Liver (tissue), 9 donors: ENCODE results near the gene VEGFA. TPM values are rescaled to one million over a fixed set of nuclear protein-coding genes. Genes with fewer than 3 reads are reported as not detected.
A peak's percentile ranks its signal among the peaks of the same experiment; 100 is the strongest.

ENCODE experiments used
- DNase-seq: peaks from one replicate; pipeline ENCODE4 v3.0.0-alpha.2; 2017; ENCODE audit warnings: low spot score
- H3K27ac ChIP-seq, 2 donors: one replicate each; pipeline ENCODE4 v1.7.0; 2013; ENCODE audit warnings: inconsistent platforms in 2 of 2, low read length in 2 of 2, control low read depth in 1 of 2, low read depth in 1 of 2, mild to moderate bottlenecking in 1 of 2
- H3K27me3 ChIP-seq, 4 donors: one replicate each; pipeline versions ENCODE4 v1.6.1 to v1.7.0; 2013; ENCODE audit warnings: low read length in 3 of 4, inconsistent platforms in 1 of 4, mild to moderate bottlenecking in 1 of 4, moderate library complexity in 1 of 4; ENCODE audit not compliant: control insufficient read depth in 4 of 4, insufficient read depth in 4 of 4
- H3K36me3 ChIP-seq, 4 donors: one replicate each; pipeline versions ENCODE4 v1.6.1 to v1.7.0; 2013; ENCODE audit warnings: low read length in 3 of 4, mild to moderate bottlenecking in 3 of 4, low read depth in 1 of 4, moderate library complexity in 1 of 4; ENCODE audit not compliant: control insufficient read depth in 4 of 4, insufficient read depth in 3 of 4
- H3K4me1 ChIP-seq, 4 donors: one replicate each; pipeline versions ENCODE4 v1.6.1 to v1.7.0; 2013; ENCODE audit warnings: low read length in 3 of 4, mild to moderate bottlenecking in 3 of 4, moderate library complexity in 1 of 4; ENCODE audit not compliant: control insufficient read depth in 4 of 4, insufficient read depth in 4 of 4
- H3K4me3 ChIP-seq, 3 donors: one replicate each; pipeline versions ENCODE4 v1.6.1 to v1.7.0; 2013; ENCODE audit warnings: low read length in 3 of 3, control low read depth in 1 of 3, low read depth in 1 of 3, mild to moderate bottlenecking in 1 of 3
- H3K9ac ChIP-seq, 2 donors: one replicate each; pipeline ENCODE4 v1.7.0; 2013; ENCODE audit warnings: low read length in 2 of 2, mild to moderate bottlenecking in 2 of 2, moderate library complexity in 2 of 2, control low read depth in 1 of 2, low read depth in 1 of 2
- H3K9me3 ChIP-seq, 4 donors: one replicate each; pipeline versions ENCODE4 v1.6.1 to v1.7.0; 2013; ENCODE audit warnings: low read length in 3 of 4; ENCODE audit not compliant: control insufficient read depth in 4 of 4
- EGR1 ChIP-seq, 2 donors: IDR thresholded peaks; 2 replicates each; pipeline ENCODE4 v1.6.1; 2016 to 2018; ENCODE audit warnings: antibody characterized with exemption in 2 of 2, low read depth in 2 of 2
- FOXA1 ChIP-seq: IDR thresholded peaks from 2 replicates; pipeline ENCODE4 v1.6.1; 2016; ENCODE audit warnings: antibody characterized with exemption
- FOXA2 ChIP-seq: IDR thresholded peaks from 2 replicates; pipeline ENCODE4 v1.6.1; 2016; ENCODE audit warnings: antibody characterized with exemption
- GABPA ChIP-seq, 2 donors: IDR thresholded peaks in 1 of 2; conservative IDR thresholded peaks in 1 of 2; 2 replicates each; pipeline ENCODE4 v1.6.1; 2016; ENCODE audit warnings: antibody characterized with exemption in 2 of 2, mild to moderate bottlenecking in 1 of 2, moderate library complexity in 1 of 2
- HNF4A ChIP-seq, 2 donors: conservative IDR thresholded peaks; 2 replicates each; pipeline ENCODE4 v1.6.1; 2016; ENCODE audit warnings: antibody characterized with exemption in 2 of 2, mild to moderate bottlenecking in 2 of 2
- HNF4G ChIP-seq: IDR thresholded peaks from 2 replicates; pipeline ENCODE4 v1.6.1; 2016; ENCODE audit warnings: antibody characterized with exemption
- JUND ChIP-seq, 2 donors: IDR thresholded peaks; 2 replicates each; pipeline ENCODE4 v1.6.1; 2016; ENCODE audit warnings: antibody characterized with exemption in 2 of 2
- MAX ChIP-seq: IDR thresholded peaks from 2 replicates; pipeline ENCODE4 v1.6.1; 2016; ENCODE audit warnings: antibody characterized with exemption
- NR2F2 ChIP-seq: IDR thresholded peaks from 2 replicates; pipeline ENCODE4 v1.6.1; 2016; ENCODE audit warnings: antibody characterized with exemption
- RAD21 ChIP-seq, 2 donors: IDR thresholded peaks; 2 replicates each; pipeline ENCODE4 v1.6.1; 2016; ENCODE audit warnings: antibody characterized with exemption in 2 of 2, mild to moderate bottlenecking in 2 of 2
- RXRA ChIP-seq, 2 donors: IDR thresholded peaks; 2 replicates each; pipeline ENCODE4 v1.6.1; 2017 to 2018; ENCODE audit warnings: antibody characterized with exemption in 2 of 2, mild to moderate bottlenecking in 1 of 2
- SP1 ChIP-seq: IDR thresholded peaks from 2 replicates; pipeline ENCODE4 v1.6.1; 2018; ENCODE audit warnings: antibody characterized with exemption, mild to moderate bottlenecking
- TAF1 ChIP-seq: conservative IDR thresholded peaks from 2 replicates; pipeline ENCODE4 v1.6.1; 2016; ENCODE audit warnings: antibody characterized with exemption, mild to moderate bottlenecking
- YY1 ChIP-seq: IDR thresholded peaks from 2 replicates; pipeline ENCODE4 v1.6.1; 2016; ENCODE audit warnings: antibody characterized with exemption, mild to moderate bottlenecking
- ZBTB33 ChIP-seq: IDR thresholded peaks from 2 replicates; pipeline ENCODE4 v1.6.1; 2016; ENCODE audit warnings: antibody characterized with exemption
- WGBS: extraction: QIAGEN DNeasy Blood & Tissue Kit; methylation state at CpG from one replicate; pipeline ENCODE4 v1.1.7; 2013; 5-methylcytosine and 5-hydroxymethylcytosine counted together
- polyA plus RNA-seq, 2 donors: library from polyadenylated mRNA; stranded (reverse) in 1 of 2; unstranded in 1 of 2; fragments of 200-250 nt in 1 of 2; fragments of >200 nt in 1 of 2; fragmentation: Nextera tagmentation in 1 of 2; extraction: Ambion mirVana in 1 of 2; gene quantifications; one replicate each; pipeline versions ENCODE4 v1.2.1 to v1.2.3, GENCODE V29; 2013 to 2015
- total RNA-seq, 2 donors: library from RNA; depleted of rRNA; stranded (reverse); fragments of >200 nt; gene quantifications; one replicate each; pipeline ENCODE4 v1.2.3, GENCODE V29; 2014
- TF ChIP-seq, protein P1 (sequence below): IDR thresholded peaks from 2 replicates; pipeline ENCODE4 v1.6.1; 2016; ENCODE audit warnings: antibody characterized with exemption
- TF ChIP-seq, protein P2 (sequence below): fragments of 150-350 bp; IDR thresholded peaks from 2 replicates; pipeline ENCODE4 v1.5.1; 2017; ENCODE audit warnings: improper control_type of control experiment, low read depth, low read length; ENCODE audit not compliant: missing input control
- TF ChIP-seq, protein P3 (sequence below): IDR thresholded peaks from 2 replicates; pipeline ENCODE4 v1.6.1; 2016; ENCODE audit warnings: antibody characterized with exemption, mild to moderate bottlenecking
- donor health status: healthy.
- donor health status: healthy.
- donor health status: healthy.
- donor health status: healthy.
- donor health status: healthy.

VEGFA gene
- total and polyA plus RNA-seq, 4 donors = 14.7 to 160 (median 65.2) TPM

DNA sequence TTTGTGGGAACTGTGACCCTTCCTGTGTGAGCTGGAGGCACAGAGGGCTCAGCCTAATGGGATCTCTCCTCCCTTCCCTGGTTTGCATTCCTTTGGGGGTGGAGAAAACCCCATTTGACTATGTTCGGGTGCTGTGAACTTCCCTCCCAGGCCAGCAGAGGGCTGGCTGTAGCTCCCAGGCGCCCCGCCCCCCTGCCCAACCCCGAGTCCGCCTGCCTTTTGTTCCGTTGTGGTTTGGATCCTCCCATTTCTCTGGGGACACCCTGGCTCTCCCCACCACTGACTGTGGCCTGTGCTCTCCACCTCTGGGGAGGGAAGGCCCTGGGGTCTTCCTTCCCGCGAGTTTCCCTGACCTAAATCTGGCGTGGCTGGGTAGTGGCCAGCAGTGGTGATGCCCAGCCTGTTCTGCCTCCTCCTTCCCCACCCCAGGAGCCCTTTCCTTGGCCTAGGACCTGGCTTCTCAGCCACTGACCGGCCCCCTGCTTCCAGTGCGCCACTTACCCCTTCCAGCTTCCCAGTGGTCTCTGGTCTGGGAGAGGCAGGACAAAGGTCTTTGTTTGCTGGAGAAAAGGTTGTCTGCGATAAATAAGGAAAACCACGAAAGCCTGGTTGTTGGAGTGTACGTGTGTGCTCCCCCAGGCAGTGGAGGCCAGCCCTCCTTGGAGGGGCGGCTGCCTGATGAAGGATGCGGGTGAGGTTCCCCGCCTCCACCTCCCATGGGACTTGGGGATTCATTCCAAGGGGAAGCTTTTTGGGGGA is 4.9 kb downstream of the VEGFA start:
- WGBS = 35% methylated on average over 17 of the region's 17 CpGs
- Histone ChIP-seq H3K9me3 (no peaks in the 10 kb centered on the region), H3K27ac (peak overlapping the region; percentile 5 to 96), H3K4me3 (peak overlapping the region in 1 of 3 donors; percentile 78), H3K36me3 (peaks cover 13 to 42% (median 35%) of the 10 kb centered on the region in 4 donors), H3K9ac (peak overlapping the region in 1 of 2 donors; percentile 97), H3K4me1 (peaks cover 7 to 58% (median 34%) of the 10 kb centered on the region in 4 donors), H3K27me3 (no peaks in the 10 kb centered on the region)
- TF ChIP-seq RXRA (IDR thresholded peaks at IDR 0.05) (peak in 1 of 2 donors; percentile 48), TAF1 (no peak), SP1 (no peak), YY1 (no peak), JUND (IDR thresholded peaks at IDR 0.05) (no peak), HNF4A (conservative IDR thresholded peaks at IDR 0.05) (peak in 1 of 2 donors; percentile 15), FOXA2 (no peak), MAX (no peak), EGR1 (IDR thresholded peaks at IDR 0.05; ENCODE audit: low read depth in 2 of 2) (no peak), NR2F2 (peak; percentile 20), ZBTB33 (no peak), RAD21 (IDR thresholded peaks at IDR 0.05) (peak; percentile 74 to 82), FOXA1 (no peak), HNF4G (no peak), GABPA (IDR thresholded peaks at IDR 0.05 in 1 of 2, conservative IDR thresholded peaks at IDR 0.05 in 1 of 2) (no peak)
- TF ChIP-seq, protein P1, sequence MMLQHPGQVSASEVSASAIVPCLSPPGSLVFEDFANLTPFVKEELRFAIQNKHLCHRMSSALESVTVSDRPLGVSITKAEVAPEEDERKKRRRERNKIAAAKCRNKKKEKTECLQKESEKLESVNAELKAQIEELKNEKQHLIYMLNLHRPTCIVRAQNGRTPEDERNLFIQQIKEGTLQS = no peak
- TF ChIP-seq, protein P2, sequence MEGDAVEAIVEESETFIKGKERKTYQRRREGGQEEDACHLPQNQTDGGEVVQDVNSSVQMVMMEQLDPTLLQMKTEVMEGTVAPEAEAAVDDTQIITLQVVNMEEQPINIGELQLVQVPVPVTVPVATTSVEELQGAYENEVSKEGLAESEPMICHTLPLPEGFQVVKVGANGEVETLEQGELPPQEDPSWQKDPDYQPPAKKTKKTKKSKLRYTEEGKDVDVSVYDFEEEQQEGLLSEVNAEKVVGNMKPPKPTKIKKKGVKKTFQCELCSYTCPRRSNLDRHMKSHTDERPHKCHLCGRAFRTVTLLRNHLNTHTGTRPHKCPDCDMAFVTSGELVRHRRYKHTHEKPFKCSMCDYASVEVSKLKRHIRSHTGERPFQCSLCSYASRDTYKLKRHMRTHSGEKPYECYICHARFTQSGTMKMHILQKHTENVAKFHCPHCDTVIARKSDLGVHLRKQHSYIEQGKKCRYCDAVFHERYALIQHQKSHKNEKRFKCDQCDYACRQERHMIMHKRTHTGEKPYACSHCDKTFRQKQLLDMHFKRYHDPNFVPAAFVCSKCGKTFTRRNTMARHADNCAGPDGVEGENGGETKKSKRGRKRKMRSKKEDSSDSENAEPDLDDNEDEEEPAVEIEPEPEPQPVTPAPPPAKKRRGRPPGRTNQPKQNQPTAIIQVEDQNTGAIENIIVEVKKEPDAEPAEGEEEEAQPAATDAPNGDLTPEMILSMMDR = peak; percentile 84
- TF ChIP-seq, protein P3, sequence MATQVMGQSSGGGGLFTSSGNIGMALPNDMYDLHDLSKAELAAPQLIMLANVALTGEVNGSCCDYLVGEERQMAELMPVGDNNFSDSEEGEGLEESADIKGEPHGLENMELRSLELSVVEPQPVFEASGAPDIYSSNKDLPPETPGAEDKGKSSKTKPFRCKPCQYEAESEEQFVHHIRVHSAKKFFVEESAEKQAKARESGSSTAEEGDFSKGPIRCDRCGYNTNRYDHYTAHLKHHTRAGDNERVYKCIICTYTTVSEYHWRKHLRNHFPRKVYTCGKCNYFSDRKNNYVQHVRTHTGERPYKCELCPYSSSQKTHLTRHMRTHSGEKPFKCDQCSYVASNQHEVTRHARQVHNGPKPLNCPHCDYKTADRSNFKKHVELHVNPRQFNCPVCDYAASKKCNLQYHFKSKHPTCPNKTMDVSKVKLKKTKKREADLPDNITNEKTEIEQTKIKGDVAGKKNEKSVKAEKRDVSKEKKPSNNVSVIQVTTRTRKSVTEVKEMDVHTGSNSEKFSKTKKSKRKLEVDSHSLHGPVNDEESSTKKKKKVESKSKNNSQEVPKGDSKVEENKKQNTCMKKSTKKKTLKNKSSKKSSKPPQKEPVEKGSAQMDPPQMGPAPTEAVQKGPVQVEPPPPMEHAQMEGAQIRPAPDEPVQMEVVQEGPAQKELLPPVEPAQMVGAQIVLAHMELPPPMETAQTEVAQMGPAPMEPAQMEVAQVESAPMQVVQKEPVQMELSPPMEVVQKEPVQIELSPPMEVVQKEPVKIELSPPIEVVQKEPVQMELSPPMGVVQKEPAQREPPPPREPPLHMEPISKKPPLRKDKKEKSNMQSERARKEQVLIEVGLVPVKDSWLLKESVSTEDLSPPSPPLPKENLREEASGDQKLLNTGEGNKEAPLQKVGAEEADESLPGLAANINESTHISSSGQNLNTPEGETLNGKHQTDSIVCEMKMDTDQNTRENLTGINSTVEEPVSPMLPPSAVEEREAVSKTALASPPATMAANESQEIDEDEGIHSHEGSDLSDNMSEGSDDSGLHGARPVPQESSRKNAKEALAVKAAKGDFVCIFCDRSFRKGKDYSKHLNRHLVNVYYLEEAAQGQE = no peak
- peak; percentile 73 for DNase-seq
